Inflammatory macrophage treated with lipopolysaccharide for 4 hours (primary cell): ENCODE data around the gene PGAM2.
"Not testable (repeated sequence)": the region's sequence is repeated elsewhere in the genome, so short reads cannot be mapped to it uniquely, and the experiment has no call there.

ENCODE experiments used
- DNase-seq: peaks from one replicate; pipeline ENCODE4 v3.0.0-alpha.2; 2020

PGAM2 gene

GRCh38 chr7:44018857-44019807, 46.2 kb downstream of the PGAM2 start:
- DNase-seq, result peak; percentile 97

- not testable (repeated sequence) for DNase-seq
These were observed 50.3 kb downstream of the PGAM2 start for GRCh38 chr7:44015090-44015489.
